ENCODE data around the gene COL18A1. TPM values are rescaled to one million over a fixed set of nuclear protein-coding genes. Genes with fewer than 3 reads are reported as not detected.
A peak's percentile ranks its signal among the peaks of the same experiment; 100 is the strongest.

The COL18A1 gene
- polyA plus RNA-seq, 2 of the 4 experiments (the other 2 are of a cell fraction), result 17.3 to 88.4 TPM

GRCh38 chr21:45547545-45547900 is 142.6 kb downstream of the COL18A1 start (continued):
- TF ChIP-seq, protein P1, sequence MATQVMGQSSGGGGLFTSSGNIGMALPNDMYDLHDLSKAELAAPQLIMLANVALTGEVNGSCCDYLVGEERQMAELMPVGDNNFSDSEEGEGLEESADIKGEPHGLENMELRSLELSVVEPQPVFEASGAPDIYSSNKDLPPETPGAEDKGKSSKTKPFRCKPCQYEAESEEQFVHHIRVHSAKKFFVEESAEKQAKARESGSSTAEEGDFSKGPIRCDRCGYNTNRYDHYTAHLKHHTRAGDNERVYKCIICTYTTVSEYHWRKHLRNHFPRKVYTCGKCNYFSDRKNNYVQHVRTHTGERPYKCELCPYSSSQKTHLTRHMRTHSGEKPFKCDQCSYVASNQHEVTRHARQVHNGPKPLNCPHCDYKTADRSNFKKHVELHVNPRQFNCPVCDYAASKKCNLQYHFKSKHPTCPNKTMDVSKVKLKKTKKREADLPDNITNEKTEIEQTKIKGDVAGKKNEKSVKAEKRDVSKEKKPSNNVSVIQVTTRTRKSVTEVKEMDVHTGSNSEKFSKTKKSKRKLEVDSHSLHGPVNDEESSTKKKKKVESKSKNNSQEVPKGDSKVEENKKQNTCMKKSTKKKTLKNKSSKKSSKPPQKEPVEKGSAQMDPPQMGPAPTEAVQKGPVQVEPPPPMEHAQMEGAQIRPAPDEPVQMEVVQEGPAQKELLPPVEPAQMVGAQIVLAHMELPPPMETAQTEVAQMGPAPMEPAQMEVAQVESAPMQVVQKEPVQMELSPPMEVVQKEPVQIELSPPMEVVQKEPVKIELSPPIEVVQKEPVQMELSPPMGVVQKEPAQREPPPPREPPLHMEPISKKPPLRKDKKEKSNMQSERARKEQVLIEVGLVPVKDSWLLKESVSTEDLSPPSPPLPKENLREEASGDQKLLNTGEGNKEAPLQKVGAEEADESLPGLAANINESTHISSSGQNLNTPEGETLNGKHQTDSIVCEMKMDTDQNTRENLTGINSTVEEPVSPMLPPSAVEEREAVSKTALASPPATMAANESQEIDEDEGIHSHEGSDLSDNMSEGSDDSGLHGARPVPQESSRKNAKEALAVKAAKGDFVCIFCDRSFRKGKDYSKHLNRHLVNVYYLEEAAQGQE (IDR thresholded peaks at IDR 0.05), result no peak
- TF ChIP-seq SMC3 (IDR thresholded peaks at IDR 0.05), result no peak

DNA sequence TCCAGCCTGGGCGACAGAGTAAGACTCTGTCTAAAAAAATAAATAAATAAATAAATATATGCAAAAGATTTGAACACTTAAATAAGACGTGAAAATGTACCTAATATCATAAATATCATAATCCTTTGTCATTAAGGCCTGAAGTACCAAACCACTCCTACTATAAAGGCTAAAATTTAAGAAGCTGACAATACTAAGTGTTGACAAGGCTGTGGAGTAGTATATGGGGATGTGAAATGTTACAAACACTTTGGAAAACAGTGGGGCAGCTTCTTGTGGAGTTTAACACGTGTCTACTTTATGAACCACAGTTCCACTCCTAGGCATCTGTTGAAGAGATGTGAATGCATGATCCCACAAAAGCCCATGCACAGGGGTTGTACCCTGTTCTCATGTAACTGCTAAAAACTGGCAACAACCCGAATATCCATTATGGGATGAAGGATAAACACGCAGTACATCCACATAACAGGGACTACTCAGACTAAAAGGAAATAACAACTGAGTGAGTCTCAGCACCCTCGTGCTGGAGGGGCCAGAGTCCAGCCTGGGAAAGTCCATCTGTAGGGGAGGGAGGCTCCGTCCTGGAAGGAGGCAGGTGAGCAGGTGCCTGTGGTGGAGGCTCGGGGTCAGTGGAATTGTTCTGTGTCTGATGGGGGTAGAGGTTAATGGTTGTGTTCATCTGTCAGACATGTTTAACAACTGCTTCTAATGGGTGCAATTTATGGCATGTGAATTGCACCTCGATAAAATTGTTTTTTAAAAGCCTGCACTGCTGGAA is 143.9 kb downstream of the COL18A1 start:
- ChIA-PET CTCF (no interaction called here), POLR2A (no interaction called here)
- Histone ChIP-seq H3K27ac (no peak overlapping the region), H3K9me3 (no peaks in the 10 kb centered on the region), H3K4me2 (no peak overlapping the region), H3K4me1 (peaks cover 18% of the 10 kb centered on the region), H3K4me3 (no peak overlapping the region)
- WGBS (ENCODE audit: missing lambda C conversion rate), result 63% methylated on average over 9 of the region's 9 CpGs
- DNase-seq (ENCODE audit: low read depth in 1 of 2, low spot score in 1 of 2) (no peak), ATAC-seq (no peak), FAIRE-seq (no peak)
- peak; percentile 75 for TF ChIP-seq ZFP36 (IDR thresholded peaks at IDR 0.05; ENCODE audit: borderline replicate concordance, partially characterized antibody)
- TF ChIP-seq RARB (CRISPR knock-in tag; IDR thresholded peaks at IDR 0.05), result no peak
- no peak for TF ChIP-seq JUNB (IDR thresholded peaks at IDR 0.05)
- TF ChIP-seq, protein P1 (IDR thresholded peaks at IDR 0.05), result no peak

GRCh38 chr21:45549626-45550463 is 144.9 kb downstream of the COL18A1 start:
- FAIRE-seq (no peak), DNase-seq (ENCODE audit: low read depth in 1 of 2, low spot score in 1 of 2) (no peak), ATAC-seq (no peak)
- no peak overlapping the region for H3K4me2 ChIP-seq
- peaks cover 18% of the 10 kb centered on the region for H3K4me1 ChIP-seq
- H3K27ac ChIP-seq, result no peak overlapping the region
- H3K9me3 ChIP-seq, result no peaks in the 10 kb centered on the region
- CTCF ChIA-PET, result interaction anchor here (1.0 kb wide), 1 partner anchor 37 kb away, joined by 3 read pairs; no protein-coding TSS in a partner anchor
- 93% methylated on average over 7 of the region's 15 CpGs for WGBS (ENCODE audit: missing lambda C conversion rate)
- TF ChIP-seq NPAS2 (CRISPR knock-in tag; IDR thresholded peaks at IDR 0.05; ENCODE audit: borderline replicate concordance) (no peak), RNF2 (IDR thresholded peaks at IDR 0.05; ENCODE audit: borderline replicate concordance, low read depth) (no peak), MAFK (IDR thresholded peaks at IDR 0.05; ENCODE audit: partially characterized antibody) (no peak), MAZ (IDR thresholded peaks at IDR 0.05; ENCODE audit: borderline replicate concordance, low read depth, low read length) (no peak), HOXA7 (CRISPR knock-in tag; IDR thresholded peaks at IDR 0.05) (no peak)
- POLR2A ChIA-PET, result no interaction called here
- no peak overlapping the region for H3K4me3 ChIP-seq

All from A549 (cell line).